Body of pancreas (tissue), 4 donors: Measurements from ENCODE around the gene STRA8. TPM values are rescaled to one million over a fixed set of nuclear protein-coding genes. Genes with fewer than 3 reads are reported as not detected.

Source experiments
- ATAC-seq: fragments of 150-250 bp; one replicate; pipeline ENCODE4 v1.9.1; 2016
- DNase-seq, 4 donors: peaks; one replicate each; pipeline ENCODE4 v3.0.0-alpha.2; 2019
- H3K27ac ChIP-seq, 4 donors: fragments of 200-600 bp; sonication (generic); 1 replicate in 3 of 4; 2 replicates in 1 of 4; pipeline versions ENCODE4 v1.5.1 to v1.6.1; 2016 to 2019; ENCODE audit warnings: mild to moderate bottlenecking in 1 of 4, mixed read lengths in 1 of 4, moderate library complexity in 1 of 4
- H3K27me3 ChIP-seq, 2 donors: fragments of 200-600 bp; sonication (generic); one replicate each; pipeline ENCODE4 v1.6.0; 2016; ENCODE audit warnings: mild to moderate bottlenecking in 1 of 2
- H3K36me3 ChIP-seq, 2 donors: fragments of 200-600 bp; sonication (generic); replicated peaks in 1 of 2; 2 replicates each; pipeline ENCODE4 v1.5.1; 2016; ENCODE audit warnings: low read depth in 2 of 2; ENCODE audit not compliant: insufficient read depth in 1 of 2
- H3K4me1 ChIP-seq: fragments of 200-600 bp; sonication (generic); one replicate; pipeline ENCODE4 v1.6.0; 2016
- H3K4me3 ChIP-seq, 2 donors: fragments of 200-600 bp; sonication (generic); 1 replicate in 1 of 2; 2 replicates in 1 of 2; pipeline ENCODE4 v1.5.1; 2016 to 2019
- H3K9me3 ChIP-seq, 3 donors: fragments of 200-600 bp; sonication (generic); 1 replicate in 2 of 3; 2 replicates in 1 of 3; pipeline ENCODE4 v1.5.1; 2016
- POLR2A ChIP-seq, 3 donors: fragments of 450-650 bp; IDR thresholded peaks; one replicate each; pipeline ENCODE4 v1.6.1; 2016; ENCODE audit warnings: antibody characterized with exemption in 3 of 3, mild to moderate bottlenecking in 2 of 3
- WGBS, 2 donors: methylation state at CpG; one replicate each; pipeline ENCODE4 v1.1.5; 2017; 5-methylcytosine and 5-hydroxymethylcytosine counted together
- intact Hi-C: fragments of 100-400 bp; cut with DNase I; formaldehyde crosslinking; loops from one replicate; pipeline ENCODE4 v1.15.1; 2023
- total RNA-seq, 2 donors: library from RNA; depleted of rRNA; stranded (reverse); fragments of >200 nt; gene quantifications; one replicate each; pipeline ENCODE4 v1.1.0, GENCODE V29; 2016
- TF ChIP-seq, protein P1 (sequence below), 7 experiments: fragments of 450-650 bp in 4 of 7; fragments of 200-600 bp in 3 of 7; sonication (generic) in 3 of 7; IDR thresholded peaks; one replicate each; pipeline ENCODE4 v1.5.1; 2016 to 2019; ENCODE audit warnings: antibody characterized with exemption in 7 of 7

The STRA8 gene
- total RNA-seq, 2 donors from 2014 or later = not detected

DNA sequence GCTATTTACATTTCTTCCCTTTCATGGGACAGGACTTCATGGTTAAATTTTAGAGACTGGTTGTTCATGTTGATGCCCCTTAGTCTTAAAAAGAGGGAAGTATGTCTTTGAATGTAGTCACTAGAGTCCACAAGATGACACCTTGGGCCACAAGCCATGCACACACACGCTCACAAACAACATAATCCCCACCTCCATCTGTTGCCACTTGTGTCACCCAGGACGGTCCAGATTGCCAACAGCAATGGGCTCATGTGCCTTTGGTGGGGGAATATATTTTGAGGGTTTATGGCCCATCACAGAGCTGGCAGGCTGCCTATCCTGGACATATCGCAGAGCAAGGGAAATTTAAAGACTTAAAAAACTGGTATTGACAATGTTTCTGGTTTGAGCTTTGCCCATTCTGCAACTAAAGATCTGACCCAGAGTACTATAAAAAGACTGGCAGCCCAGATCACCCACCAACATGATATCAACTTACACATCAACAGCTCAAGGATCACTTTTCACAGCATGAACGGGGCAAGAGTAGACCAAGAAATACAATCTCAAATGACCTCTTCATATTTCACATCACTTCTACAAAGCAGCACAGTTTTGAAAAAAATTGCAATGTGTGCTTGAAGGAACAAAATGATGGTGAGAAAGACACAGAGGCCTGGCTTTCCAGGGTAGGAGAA, 50.5 kb downstream of the STRA8 start:
- Histone ChIP-seq H3K4me1 (no peaks in the 10 kb centered on the region), H3K4me3 (no peak overlapping the region), H3K27me3 (no peaks in the 10 kb centered on the region), H3K36me3 (no peaks in the 10 kb centered on the region), H3K9me3 (no peaks in the 10 kb centered on the region), H3K27ac (no peak overlapping the region)
- WGBS, 2 donors = 76 to 82% methylated on average over 4 of the region's 4 CpGs
- TF ChIP-seq, protein P1, sequence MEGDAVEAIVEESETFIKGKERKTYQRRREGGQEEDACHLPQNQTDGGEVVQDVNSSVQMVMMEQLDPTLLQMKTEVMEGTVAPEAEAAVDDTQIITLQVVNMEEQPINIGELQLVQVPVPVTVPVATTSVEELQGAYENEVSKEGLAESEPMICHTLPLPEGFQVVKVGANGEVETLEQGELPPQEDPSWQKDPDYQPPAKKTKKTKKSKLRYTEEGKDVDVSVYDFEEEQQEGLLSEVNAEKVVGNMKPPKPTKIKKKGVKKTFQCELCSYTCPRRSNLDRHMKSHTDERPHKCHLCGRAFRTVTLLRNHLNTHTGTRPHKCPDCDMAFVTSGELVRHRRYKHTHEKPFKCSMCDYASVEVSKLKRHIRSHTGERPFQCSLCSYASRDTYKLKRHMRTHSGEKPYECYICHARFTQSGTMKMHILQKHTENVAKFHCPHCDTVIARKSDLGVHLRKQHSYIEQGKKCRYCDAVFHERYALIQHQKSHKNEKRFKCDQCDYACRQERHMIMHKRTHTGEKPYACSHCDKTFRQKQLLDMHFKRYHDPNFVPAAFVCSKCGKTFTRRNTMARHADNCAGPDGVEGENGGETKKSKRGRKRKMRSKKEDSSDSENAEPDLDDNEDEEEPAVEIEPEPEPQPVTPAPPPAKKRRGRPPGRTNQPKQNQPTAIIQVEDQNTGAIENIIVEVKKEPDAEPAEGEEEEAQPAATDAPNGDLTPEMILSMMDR (IDR thresholded peaks at IDR 0.05) = no peak
- TF ChIP-seq POLR2A (IDR thresholded peaks at IDR 0.05) = no peak
- ATAC-seq = no peak
- DNase-seq = no peak
- intact Hi-C loops = loop anchor here (5.0 kb wide), 1 partner anchor 53 kb away; no protein-coding TSS in a partner anchor

DNA sequence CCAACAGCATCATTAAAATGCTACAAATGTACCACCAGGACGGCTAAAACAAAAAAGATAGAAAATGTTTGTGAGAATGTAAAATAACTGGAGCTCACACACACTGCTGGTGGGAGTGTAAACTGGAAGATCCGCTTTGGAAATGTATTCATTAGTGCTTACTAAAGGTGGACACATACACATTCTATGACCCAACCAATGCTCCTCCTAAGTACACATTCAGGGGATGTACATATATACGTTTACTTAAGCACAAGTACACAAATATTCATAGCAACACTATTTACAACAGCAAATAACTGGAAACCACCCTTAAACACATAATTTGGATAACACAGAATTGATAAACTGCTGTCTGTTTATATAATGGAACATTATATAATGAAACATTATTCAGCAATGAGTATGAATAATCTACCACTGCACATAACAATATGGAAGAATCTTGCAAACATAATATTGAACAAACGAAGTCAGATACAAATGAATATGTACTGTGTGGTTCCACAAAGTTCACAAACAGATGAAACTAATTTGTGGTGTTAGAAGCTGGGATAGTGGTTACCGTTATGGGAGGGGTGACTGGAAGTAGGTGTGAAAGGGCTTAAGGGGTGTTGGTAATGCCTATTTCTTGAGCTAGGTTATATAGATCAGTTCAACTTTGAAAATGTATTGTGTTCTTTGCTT, 52.1 kb downstream of the STRA8 start:
- TF ChIP-seq, protein P1 (IDR thresholded peaks at IDR 0.05) = no peak
- no peak for TF ChIP-seq POLR2A (IDR thresholded peaks at IDR 0.05)
- no peaks in the 10 kb centered on the region for H3K4me1 ChIP-seq
- ATAC-seq = no peak
- no peak for DNase-seq
- H3K9me3 ChIP-seq = no peaks in the 10 kb centered on the region
- no peak overlapping the region for H3K4me3 ChIP-seq
- no peaks in the 10 kb centered on the region for H3K36me3 ChIP-seq
- intact Hi-C loops = no loop called here
- WGBS, 2 donors = 54 to 58% methylated on average over 5 of the region's 5 CpGs
- H3K27ac ChIP-seq = no peak overlapping the region
- H3K27me3 ChIP-seq = no peaks in the 10 kb centered on the region

DNA sequence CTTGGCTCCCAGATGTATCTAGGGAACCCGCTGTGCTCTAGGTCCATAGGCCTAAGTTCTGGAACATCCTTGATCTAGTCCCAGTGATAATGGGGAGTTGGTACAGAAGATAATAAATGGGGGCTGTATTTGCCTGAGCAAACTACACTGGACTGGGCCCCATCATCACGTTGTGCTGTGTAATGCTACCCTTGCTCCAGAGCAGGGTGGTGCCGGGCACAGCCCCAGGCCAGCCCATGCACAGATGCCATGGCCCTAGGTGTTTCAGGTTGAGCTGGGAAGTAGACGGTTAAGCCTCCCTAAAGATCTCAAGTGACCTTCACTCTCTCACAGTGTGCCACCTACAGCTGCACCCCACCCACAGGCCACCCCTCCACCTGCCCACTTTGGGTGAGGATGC, 53.2 kb downstream of the STRA8 start:
- Histone ChIP-seq H3K9me3 (no peaks in the 10 kb centered on the region), H3K36me3 (no peaks in the 10 kb centered on the region), H3K4me3 (no peak overlapping the region), H3K4me1 (no peaks in the 10 kb centered on the region), H3K27me3 (no peaks in the 10 kb centered on the region), H3K27ac (no peak overlapping the region)
- TF ChIP-seq, protein P1 (IDR thresholded peaks at IDR 0.05) = no peak
- no peak for TF ChIP-seq POLR2A (IDR thresholded peaks at IDR 0.05)
- ATAC-seq = no peak
- no peak for DNase-seq
- intact Hi-C loops = no loop called here
- WGBS, 2 donors = 71 to 80% methylated on average over 4 of the region's 4 CpGs

DNA sequence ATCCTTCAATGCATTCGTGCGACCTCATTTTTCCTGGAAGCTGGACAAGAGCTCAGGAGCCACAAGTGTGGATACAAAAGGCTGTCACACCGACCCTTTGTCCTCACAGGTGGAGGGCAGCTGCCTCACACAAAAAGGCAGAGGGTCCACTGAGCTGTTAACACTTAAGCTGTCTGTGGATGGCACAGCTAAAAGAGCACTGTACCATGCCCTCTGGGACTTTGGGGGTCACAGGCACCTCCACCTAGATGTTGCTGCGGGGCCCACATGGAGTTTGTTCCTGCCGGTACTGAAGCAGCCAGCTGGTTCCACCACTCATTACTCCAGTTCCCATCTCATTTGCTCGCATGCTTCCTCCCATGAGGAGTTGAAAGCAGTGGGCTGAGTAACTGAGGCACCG, 57.0 kb downstream of the STRA8 start:
- H3K4me3 ChIP-seq = no peak overlapping the region
- no peaks in the 10 kb centered on the region for H3K27me3 ChIP-seq
- intact Hi-C loops = no loop called here
- ATAC-seq = no peak
- H3K4me1 ChIP-seq = no peaks in the 10 kb centered on the region
- WGBS, 2 donors = 82 to 87% methylated on average over 3 to 7 of the region's 7 CpGs
- no peaks in the 10 kb centered on the region for H3K9me3 ChIP-seq
- no peaks in the 10 kb centered on the region for H3K36me3 ChIP-seq
- no peak overlapping the region for H3K27ac ChIP-seq
- TF ChIP-seq POLR2A (IDR thresholded peaks at IDR 0.05) = no peak
- TF ChIP-seq, protein P1 (IDR thresholded peaks at IDR 0.05) = no peak
- DNase-seq = no peak
